ENCODE measurements around the gene EHF.

The EHF gene

DNA sequence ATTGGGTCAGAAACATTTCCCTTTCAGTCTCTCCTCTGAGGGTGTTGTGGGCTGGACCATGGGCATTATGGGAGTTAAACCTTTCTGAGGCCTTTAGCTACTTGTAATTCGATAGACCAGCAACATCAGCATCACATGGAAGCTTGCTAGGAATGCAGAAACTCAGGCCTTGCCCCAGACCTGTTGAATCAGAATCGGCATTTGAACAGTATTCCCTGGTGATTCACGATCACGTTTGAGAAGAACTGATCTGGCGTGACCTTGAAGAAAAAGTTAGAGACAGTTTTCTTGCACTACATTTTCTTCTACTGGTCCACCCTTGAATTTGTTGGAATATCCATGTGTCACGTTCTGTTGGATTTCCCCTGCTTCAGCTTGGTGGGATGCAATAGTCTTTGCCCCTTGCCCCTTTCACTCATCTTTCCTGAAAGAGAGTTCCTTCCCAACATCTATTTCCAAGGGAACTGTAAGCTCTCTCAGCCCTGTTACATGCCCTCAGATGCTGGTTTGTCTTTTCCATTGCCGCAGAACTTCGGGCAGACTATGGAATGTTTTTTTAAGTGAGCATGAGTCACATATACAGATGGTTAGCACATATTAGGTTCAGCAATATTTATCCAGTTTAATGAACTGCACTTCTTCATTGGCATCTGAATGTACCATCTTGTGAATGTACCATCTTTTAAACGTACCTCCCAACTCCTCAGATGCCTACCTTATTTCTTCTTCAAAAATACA lies 23.9 kb downstream of the EHF start:
- no peak for DNase-seq (ENCODE audit: low read depth in 2 of 2)

DNA sequence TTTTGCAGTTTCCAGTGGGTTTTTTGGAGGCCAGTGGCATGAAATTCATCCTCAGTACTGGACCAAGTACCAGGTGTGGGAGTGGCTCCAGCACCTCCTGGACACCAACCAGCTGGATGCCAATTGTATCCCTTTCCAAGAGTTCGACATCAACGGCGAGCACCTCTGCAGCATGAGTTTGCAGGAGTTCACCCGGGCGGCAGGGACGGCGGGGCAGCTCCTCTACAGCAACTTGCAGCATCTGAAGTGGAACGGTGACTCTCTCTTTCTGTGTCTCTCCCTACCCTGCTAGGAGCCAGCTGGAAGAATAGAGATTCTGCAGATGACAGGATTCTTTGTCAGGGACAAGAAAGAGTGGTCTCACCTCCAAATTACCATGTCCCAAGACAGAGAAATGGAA lies 25.5 kb downstream of the EHF start:
- no peak for DNase-seq (ENCODE audit: low read depth in 2 of 2)

DNA sequence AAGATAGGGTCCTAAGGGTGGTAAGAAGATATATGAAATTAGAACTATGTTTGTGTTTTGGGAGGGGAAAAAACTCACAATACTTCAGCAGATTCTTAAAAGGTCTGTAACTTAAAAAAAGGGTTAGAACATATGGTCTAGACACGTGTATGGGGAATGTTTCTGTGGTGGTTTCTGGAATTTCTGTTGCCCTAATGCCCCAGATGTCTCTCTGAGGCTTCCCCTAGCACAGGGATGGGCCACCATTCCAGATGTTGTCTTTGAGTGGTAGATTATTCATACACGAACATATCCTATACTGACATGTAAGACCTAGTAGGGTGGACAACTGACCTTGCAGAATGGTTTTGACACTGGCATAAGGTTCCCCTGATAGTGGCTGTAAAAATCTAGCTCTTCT lies 26.2 kb downstream of the EHF start:
- DNase-seq (ENCODE audit: low read depth in 2 of 2): no peak

DNA sequence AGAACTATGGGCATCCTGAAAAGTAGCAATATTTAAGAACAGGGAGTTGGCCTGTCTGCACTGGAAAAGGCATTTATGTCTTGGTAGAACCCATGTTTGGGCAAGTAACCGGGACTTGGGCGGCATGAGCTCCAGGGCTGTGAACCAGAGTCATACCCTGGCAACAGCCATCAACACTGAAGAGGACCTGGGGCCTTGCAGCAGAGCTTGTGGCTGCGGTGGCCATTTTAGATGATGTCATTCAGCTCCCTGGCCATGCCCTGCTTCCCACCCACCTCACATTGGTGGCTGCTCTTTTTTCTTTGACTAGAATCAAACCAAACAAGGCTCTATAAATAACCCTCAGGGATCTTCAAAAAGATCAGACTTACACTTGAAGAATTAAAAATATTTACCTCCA lies 26.6 kb downstream of the EHF start:
- no peak for DNase-seq (ENCODE audit: low read depth in 2 of 2)

DNA sequence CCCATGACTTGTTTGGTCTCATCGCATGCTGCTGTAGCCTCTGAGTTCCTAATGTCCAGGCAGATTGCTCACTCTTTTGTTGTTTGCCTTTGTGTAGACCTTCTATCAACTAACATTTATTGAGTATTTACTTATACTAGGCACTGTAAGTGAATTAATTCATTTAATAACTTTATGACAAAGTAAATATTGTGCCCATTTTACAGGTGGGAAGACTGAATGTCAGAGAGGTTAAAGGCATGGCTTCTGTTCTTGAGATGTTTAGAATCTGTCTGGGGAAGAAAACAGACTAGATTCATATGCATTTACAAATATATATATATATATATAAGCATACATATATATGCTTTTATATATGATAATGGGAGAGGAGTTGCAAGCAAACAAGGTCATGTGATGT lies 27.1 kb downstream of the EHF start:
- no peak for DNase-seq (ENCODE audit: low read depth in 2 of 2)

DNA sequence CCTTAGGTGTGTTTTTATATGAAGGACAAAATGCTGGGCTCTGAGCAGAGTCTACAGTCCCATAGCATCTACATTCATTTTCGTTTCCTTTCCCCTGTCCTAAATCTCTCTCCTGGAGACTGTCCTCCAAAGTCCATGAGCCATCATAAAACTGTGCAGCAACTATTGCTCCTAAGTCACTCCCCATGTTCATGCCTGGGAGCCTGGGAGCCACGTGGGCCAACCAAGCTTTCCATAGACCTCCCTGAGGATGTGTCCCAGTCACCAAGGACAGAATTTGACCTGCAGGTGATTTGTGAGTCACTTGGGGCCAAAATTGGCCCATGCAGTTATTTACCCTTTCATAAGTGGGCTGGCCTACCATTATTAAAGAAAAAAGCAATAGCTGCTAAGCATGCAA lies 28.7 kb downstream of the EHF start:
- no peak for DNase-seq (ENCODE audit: low read depth in 2 of 2)

DNA sequence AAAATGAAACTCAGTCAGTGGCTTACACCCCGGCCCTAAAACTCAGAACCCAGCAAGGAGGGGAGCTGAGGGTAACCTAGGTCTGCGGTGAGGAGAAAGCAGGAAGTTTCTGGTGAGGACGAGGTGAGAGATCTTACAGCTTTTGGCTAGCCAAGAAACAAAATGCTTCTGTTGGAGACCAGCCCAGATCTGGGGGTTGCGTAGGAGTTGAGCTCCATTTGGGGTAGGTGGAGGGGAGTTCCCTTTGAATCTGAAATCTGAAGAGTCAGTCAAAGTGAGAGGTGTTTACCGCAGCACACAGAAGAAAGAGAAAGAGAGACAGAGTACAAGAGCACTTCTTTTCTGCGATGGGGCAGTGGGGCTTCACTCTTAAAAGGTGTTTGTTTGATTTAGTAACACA lies 29.6 kb downstream of the EHF start:
- DNase-seq (ENCODE audit: low read depth in 2 of 2): peak; percentile 45 to 74

DNA sequence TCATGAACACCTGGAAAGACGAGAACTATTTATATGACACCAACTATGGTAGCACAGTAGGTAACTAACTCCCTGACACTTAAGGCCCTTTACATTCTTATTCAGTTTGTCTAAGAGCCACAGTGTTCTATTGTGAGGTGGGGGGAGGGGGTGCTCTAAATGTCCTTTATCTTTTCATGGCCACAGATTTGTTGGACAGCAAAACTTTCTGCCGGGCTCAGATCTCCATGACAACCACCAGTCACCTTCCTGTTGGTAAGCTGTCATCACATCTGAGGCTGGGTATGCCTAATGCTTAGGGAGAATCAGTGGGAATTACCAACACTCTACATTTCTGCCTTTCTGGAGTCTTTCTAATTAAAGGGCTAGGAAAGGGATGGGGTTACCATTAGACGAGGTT lies 30.7 kb downstream of the EHF start:
- DNase-seq (ENCODE audit: low read depth in 2 of 2): no peak

DNA sequence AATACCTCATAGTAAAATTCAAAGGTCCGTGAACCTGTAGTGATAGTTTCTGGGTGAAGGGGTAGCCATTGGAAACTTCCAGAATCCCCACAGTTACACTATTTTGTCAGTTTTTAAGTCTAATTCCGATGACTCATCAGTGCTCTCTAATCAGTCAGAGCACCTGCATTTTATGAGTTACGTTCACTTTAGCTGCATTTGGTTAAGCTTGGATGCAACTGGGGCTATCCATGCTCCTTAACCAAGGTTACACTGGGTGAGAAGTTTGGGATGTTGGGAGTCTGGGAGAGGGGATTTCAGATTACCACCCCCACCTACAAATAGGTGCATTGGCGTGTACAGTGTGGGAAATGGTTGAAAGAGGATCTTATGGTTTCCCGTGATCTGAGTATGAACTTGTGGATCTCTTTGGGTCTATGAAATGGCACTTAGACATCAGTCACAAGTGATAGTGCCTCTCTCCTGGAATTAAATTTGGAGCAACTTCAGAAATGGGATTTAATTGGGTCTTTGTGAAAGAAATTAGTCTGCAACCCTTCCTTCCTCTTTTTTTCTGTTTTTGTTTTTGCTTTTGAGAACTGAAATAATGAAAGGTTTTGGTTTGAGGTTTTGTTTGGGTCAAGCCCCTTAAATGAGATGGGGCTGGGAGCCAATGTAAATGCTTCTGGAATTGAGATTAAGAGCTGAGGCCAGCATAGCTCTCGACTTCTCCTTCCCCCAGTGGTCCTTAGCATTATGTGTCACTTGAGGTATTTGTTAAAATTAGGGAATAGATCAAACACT lies 31.5 kb downstream of the EHF start:
- DNase-seq (ENCODE audit: low read depth in 2 of 2): no peak

DNA sequence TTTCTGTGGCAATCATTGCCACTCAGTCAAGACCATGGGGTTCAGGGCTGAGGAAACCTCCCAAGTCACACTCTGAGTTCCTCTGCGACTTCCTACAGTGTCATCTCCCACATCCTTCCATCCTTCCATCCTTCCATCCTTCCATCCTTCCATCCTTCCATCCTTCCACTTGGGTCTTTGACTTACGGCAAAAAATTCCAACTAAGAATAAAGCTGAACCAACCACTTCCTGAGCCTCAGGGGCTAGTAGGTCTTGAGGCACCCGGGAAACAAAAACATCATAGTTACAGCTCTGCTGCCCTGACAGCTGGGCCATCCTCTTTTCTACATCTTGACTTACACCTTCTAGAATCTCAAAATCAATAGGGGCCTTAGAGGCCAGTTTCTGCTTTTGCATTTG lies 32.1 kb downstream of the EHF start:
- no peak for DNase-seq (ENCODE audit: low read depth in 2 of 2)

DNA sequence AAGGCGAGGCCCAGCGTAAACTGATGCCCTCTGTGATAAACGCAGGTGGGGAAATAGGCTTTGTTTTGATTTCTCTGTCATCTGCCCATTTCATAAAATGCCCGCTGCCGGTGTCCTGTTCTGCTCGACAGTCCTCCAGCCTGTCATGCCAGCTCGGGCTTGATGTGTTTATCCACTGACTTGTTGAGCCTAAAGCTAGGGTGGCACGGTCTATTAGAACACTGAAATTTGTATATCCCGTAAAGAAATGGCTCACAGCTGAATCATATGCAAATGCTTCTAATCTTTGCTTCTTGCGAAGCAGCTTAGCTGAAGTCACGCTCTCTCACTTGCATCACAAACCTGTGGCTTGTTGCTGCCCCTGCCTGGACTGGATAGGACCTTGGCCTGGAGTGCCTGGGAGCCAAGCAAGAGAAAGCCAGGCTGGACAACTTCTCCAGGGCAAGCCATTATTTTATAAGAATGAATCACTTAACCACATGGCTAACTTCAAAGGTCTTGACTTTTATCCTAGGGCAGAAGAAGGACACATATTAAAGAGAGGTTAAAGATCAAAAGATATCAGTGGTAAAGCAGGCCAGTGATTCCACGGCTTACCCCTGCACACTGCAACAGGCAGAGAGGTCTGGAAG lies 33.1 kb downstream of the EHF start:
- no peak for DNase-seq (ENCODE audit: low read depth in 2 of 2)

DNA sequence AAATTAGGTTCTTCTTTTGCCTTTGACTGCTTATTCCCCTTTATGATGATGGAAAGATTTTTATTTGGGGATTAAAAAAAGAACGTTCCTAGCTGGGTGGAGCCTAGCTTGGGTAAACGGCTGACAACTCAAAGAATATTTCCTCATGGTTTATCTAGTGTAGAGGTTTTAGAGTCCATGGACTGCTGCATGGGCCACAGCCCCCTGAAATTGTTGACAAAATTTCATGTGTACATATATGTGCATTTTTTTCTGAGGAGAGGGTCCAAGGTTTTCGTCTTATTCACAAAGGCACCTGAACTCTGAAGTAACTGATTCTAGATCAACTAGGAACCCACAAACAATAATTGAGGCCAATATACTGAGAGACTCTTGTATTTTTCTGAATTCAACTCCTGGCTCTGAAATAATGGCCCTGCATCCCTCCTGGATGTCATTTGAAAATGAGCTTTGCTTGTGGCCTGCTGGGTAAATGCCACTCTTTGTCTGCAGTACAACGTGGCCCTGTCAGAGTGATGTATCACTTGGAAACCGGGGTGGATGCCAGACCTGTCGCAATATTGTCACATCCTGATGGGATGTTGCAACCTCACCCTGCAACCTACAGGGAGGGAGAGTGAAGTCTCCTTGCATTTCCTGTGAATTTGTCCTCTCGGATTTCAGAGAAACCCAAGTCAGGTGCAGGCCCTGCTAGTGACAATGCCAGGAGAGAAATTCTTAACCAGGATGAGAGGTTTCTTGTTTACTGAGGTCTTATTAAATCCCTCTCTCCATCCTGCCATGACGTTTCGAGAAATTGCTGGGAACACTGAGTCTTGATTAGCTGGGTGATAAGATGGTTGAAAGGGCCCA lies 33.8 kb downstream of the EHF start:
- no peak for DNase-seq (ENCODE audit: low read depth in 2 of 2)

DNA sequence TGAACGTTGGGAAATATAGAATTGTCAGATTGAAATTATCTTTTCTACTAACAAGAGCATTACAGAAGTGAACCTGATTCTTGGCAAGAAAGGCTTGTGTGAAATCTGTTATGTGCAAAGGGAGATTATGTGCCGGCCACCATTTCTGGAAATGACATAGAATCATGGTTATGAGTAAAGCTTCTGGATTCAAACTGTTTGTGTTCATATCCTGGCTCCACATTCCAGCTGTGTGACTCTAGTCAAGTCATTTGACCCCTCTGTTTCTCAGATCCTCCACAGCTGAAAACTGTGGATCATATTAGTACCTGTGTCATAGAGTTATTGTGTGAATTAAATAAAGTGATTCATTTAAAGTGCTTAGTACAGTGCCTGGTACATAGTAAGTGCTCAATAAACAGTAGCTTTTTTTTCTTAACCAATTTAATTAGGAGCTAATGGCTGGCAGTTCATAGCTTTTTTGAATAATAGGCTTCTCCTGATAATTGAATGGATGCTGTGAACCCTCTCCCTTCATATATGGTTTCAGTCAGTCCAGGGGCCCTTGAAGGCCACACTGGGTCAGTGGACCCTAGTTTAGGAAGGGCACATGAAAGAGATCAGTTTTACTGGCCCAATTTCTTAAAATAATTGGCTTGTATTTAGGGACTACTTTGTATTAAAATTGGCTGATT lies 34.6 kb downstream of the EHF start:
- DNase-seq (ENCODE audit: low read depth in 2 of 2): no peak

DNA sequence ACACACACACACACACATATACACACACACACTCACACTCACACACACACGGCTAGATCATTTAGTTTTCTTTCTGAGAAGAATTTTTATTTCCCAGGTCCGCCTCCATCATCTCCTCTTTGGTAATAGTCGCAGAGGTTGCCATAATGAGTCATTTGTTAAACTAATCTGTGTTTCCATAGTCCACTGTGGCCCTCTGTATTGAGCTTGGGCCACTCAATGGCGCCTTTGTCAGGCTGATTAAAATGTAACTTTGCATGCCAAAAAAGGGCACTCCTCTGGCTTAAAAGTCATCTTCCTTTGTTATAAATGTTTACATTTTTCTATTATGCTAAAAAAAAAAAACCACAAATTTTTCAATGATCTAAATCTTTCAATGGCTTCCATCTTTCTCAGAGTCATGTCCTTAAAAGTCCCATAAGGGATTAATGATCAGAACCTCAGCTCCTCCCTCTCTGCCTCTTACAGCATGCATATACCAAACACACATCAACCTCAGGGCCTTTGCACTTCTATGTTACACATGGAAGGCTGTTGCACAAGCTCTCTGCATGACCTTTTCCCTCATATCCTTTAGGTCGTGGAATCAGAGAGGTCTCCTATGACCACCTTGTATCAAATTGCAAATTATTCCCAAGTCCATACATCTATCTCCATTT lies 35.3 kb downstream of the EHF start:
- no peak for DNase-seq (ENCODE audit: low read depth in 2 of 2)

DNA sequence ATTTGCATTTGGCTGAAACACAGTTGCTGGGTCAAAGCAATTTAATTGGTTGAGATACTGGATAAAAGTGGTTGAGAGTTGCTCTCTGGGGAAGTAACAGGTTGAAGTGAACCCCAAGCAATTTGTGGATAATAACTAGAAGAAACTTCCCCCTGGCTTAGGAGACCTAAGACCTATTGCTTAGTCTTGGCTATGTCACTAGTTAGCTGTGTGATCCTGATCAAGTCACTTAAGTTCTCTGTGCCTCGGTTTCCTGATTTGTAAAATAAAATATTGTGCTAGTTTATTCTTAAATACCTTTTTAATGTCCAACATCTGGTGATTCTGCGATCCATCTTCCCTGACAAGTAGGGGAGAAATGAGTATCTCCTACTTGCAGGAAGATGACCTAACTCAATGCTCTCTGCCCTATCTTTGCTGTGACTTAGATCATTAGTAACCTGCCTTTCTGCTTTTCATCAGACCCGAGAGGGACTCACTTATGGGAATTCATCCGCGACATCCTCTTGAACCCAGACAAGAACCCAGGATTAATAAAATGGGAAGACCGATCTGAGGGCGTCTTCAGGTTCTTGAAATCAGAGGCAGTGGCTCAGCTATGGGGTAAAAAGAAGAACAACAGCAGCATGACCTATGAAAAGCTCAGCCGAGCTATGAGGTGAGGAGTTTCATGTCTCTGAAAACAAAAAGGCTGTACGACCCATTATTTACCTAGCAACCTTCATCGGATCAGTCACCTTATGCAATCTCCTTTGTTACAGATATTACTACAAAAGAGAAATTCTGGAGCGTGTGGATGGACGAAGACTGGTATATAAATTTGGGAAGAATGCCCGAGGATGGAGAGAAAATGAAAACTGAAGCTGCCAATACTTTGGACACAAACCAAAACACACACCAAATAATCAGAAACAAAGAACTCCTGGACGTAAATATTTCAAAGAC lies 37.5 kb downstream of the EHF start:
- no peak for DNase-seq (ENCODE audit: low read depth in 2 of 2)

DNA sequence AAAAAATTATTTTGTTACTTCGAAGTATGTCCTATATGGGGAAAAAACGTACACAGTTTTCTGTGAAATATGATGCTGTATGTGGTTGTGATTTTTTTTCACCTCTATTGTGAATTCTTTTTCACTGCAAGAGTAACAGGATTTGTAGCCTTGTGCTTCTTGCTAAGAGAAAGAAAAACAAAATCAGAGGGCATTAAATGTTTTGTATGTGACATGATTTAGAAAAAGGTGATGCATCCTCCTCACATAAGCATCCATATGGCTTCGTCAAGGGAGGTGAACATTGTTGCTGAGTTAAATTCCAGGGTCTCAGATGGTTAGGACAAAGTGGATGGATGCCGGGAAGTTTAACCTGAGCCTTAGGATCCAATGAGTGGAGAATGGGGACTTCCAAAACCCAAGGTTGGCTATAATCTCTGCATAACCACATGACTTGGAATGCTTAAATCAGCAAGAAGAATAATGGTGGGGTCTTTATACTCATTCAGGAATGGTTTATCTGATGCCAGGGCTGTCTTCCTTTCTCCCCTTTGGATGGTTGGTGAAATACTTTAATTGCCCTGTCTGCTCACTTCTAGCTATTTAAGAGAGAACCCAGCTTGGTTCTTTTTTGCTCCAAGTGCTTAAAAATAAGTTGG lies 38.3 kb downstream of the EHF start:
- DNase-seq (ENCODE audit: low read depth in 2 of 2): no peak

DNA sequence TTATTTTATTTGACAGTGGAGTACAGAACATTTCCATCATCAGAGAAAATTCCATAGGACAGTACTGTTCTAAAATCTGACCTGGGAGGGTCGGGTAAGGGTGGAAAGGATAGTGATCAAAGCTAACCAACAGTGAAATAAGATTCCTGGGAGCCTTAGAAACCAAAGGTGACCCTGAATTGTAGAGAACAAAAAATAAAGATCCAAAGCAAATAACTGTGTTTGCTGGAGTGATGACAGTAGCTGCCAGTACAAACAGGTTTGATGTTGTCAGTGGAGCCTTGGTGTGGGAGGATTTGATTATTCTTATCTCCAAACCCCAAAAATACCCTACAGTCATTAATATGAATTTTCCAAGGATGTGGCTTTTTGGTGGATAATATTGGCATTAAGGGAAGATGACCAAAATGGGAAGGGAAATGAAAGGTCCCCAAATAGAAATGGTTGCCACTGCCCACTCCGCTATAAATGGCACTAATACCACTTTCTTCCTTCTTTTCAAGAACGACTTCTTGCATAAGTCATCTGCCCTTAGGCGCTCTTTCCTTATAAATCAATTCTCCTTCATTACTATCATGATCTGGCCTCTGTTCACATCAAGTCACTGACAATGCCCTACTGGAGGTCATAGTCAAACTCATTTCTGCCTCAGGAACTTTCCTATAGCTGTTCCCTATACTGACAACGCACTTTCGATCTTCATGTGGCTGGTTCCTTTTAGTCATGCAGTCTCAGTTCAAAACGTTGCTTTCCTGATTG lies 44.4 kb downstream of the EHF start:
- DNase-seq (ENCODE audit: low read depth in 2 of 2): no peak

DNA sequence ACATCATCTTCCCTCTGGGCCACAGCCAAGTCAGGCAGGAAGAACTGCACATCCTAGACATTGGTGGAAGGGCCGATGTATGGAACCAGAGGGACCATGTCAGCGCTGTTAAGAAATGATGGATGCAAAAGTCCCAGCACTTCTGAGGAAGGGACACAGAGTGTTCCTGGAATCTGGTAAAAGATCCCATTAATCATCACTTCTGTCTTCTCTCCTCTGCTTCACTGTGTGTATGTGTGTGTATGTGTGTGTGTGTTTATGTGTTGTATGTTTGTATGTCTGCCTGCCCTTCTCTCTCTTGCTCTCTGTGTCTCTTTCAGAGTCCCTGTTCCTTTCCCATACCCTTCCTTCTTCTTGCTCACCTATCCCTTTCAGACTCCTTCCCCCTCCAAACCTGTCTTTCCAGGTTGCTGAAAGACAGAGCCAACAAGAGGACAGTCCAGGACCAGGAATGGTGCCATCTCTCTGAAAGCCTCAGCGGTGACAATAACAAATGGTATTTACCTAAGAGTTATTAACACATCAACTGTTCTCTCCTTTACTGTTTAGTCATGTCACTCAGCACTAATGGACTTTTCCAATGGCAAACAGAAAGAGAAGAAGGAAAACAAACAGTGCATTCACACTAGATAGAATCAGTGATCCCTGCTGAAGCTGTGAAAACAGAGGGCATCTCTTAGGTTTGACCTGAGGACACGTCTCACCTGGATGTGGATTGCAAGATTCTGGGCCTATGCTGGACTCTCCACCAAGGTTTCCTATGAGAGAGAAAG lies 47.1 kb downstream of the EHF start:
- DNase-seq (ENCODE audit: low read depth in 2 of 2): no peak
